GM21619 (cell line): Measurements from ENCODE around the gene PACSIN2.
"Not testable (repeated sequence)": the region's sequence is repeated elsewhere in the genome, so short reads cannot be mapped to it uniquely, and the experiment has no call there.

ENCODE experiments used
- ATAC-seq: cut with Tn5 transposase; IDR thresholded peaks from one replicate; pipeline ENCODE4 v1.9.1; 2021; ENCODE audit not compliant: unreplicated experiment

Gene PACSIN2

DNA sequence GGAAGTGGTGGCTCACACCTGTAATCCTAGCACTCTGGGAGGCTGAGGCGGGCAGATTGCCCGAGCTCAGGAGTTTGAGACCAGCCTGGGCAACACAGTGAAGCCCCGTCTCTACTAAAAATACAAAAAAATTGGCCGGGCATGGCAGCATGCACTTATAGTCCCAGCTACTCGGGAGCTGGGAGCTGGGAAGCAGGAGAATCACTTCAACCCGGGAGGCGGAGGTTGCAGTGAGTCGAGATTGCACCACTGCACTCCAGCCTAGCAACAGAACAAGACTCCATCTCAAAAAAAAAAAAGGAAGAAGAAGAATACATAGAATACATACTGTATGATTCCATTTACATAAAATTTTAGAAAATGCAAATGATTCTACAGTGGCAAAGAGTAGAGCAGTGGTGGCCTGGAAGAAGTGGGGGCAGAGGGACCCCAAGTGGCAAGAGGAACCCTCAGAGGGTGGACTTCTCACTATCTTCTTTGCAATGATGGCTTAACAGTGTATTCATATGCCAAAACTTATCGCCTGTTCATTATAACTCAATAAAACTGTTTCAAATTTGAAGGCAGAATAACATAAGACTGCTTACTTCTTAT, 22.0 kb downstream of the PACSIN2 start:
- no peak for ATAC-seq

DNA sequence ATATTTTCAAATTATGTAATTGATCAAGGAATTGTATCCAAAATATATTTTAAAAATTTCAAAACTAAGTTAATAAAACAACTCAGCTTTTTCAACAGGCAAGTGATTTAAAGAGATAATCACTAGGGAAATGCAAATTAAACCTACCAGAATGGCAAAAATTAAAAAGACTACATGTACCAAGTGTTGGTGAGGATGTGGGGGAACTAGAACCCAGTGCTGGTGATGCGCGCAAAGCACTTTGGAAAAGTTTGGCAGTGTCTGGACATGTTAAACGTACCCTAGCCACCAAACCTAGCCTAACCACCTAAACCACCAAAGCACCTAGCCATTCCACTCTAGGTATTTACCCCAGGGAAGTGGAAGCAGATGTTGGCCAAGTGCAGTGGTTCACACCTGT, 22.9 kb downstream of the PACSIN2 start:
- no peak for ATAC-seq

DNA sequence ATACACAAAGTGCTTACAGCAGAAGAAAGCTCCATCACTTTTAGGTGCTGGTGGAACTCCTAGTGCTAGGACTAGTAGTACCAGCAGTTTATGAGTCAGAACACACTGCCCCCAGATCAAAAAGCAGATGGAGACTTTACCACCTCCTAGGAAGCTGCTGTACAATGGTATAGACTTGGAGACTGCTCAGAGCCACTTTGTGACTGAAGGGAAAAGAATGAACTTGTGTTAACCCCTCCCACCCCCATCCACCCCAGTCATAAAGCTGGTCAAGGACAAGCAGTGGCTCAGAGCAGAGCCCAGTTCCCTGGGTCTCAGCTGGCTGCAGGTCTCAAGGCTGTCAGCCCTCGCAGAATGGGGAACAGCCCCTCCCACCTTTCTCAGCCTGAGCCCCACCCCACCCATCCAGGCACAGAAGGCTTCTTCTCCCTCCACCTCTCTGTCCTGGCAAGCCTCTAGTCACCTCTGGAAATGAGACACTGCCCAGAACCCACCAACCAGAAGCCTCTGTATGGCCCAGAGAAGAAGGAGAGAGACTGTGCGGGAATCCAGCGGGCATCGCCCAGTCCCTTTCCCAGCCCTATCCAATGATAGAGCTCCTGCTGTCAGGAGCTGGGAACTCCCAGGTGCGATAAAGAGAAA, 23.8 kb downstream of the PACSIN2 start:
- no peak for ATAC-seq

DNA sequence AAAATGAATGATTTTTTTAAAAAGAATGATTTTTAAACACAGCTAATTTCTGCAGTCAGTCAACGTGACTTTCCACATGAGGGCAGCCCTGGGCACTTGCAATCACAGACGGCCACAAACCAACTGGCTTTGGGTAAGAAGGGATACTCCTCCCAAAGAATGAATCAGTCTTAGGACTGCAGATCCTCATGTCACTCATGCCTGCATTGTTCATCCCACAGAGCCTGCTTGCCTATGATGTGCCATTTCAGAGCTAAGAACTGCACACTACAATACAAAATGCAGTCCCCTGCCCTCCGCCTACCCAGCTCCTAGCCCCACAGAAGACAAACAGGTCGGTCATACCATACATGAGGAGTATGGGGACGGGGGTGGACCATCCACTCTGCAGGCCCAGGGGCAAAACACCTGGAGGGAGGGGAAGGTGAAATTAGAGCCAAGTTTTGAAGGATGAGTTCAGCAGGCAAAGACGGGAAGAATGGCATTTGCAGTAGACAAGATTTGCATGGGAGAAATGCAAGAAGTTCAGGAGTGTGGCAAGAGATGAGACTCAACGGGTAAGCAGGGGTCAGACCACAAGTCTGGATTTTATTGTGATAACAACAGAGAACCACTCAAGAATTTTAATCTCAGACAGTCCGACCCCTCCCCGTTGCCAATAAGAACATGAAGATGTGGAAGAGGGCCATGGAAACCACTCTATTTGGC, 24.7 kb downstream of the PACSIN2 start:
- no peak for ATAC-seq

DNA sequence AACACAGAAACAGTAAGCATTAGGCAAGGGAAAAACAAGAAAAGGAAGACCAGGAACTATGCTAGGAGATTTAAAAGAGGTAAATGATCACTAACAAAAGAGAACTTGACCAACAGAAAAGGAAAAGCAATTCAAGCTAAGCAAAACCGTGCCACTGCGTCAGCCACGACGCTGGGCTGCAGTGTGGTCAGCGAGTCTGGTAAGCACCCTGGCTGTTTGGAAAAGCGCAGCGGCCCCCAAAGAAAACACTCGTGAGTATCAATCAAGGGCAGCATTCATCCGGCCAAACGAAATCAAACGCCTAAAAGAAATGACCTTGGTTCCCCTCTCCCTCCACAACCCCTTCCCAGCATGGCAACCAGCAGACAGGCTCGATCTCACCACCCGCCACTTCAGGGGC, 28.8 kb downstream of the PACSIN2 start:
- no peak for ATAC-seq

DNA sequence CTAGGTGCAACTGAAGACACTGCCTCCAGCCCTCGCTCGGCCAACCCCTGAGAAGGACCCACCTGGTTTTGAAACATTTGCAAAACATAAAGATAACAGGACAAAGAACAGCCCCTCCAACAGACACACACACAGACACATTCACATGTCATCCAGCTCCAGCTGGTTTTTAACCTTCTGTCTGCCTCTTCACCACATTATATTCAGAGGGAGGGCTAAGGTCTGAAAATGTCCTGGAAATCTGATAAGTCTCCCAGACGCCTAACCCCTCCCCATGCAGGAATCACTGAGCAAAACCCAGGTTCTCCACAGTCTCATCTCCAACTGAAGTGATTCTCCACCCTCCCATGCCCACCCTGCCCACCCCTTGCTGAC, 29.4 kb downstream of the PACSIN2 start:
- ATAC-seq = no peak

DNA sequence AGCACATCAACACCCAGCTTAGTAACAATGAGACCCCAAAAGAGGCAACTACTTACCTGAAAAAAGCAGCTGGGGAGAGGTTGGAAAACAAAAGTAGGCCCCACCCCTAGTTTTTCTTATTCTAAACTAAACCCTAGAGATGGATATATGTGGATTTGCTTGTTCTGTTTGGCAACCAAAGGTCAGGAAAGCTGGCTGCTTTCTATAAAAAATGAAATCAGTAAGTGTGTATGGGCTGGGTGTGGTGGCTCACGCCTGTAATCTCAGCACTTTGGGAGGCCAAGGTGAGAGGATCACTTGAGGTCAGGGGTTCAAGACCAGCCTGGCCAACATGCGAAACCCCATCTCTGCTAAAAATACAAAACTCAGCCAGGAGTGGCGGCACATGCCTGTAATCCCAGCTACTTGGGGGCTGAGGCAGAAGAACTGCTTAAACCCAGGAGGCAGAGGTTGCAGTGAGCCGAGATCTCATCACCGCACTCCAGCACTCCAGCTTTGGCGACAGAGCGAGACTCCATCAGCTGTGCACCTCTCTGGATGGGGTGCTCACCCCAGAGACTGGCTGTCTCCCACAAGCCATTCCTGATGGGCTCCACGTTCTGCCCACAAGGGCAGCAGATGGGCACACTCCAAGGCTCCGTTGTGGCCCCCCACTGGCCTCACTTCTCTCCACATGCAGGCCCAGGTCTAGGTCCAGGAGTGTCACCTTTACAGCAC, 30.0 kb downstream of the PACSIN2 start:
- no peak for ATAC-seq

DNA sequence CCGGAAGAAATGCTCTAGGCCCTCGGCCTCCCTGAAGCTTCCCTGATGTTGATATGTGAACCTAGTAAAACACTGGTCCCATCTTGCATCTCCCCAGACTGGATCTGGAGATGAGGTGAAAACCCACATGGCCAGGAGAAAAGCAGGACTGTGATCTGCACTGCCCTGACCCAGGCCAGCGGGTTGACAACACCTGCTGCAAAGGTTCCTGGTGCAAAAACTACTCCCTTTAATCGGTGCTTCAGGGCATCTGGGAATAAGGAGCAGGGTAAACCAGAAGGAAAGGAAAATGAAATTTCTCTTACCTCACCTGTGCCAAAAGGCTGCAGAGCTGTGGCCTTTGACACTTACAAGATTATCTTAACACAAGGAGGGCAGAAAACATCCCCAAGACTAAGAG, 30.6 kb downstream of the PACSIN2 start:
- no peak for ATAC-seq

DNA sequence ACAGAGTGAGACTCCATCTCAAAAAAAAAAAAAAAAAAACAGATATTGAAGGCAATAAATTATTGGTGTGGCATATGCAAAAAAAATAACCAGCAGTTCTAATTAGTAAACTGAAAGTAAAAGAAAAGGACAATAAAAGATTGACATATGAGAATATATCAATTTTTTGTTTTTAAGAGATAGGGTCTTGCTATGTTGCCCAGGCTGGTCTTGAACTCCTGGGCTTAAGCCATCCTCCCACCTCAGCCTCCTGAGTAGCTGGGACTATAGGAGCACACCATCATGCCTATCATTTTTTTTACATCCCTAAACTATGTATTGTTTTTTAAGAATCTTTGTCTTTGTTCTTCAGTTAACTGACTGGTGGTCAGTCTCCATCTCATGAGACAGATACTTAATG, 31.5 kb downstream of the PACSIN2 start:
- ATAC-seq = no peak

DNA sequence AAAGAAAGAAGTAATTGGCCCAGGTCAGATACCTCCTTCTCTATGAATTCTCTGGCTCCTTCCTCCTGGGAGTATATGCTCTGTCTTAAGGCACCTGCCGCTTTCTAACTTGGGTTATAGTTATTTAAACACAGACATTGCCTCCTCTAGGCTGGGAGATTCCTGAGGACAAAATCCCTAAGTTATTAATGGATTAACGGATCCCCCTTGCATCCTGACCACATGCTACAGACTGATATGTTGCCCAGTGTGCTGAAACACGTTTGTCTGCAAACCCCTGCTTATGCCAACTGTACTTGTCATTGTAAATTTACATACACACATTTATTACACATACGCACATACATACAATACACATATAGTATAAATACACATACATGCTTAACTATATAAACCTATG, 35.3 kb downstream of the PACSIN2 start:
- ATAC-seq = no peak

DNA sequence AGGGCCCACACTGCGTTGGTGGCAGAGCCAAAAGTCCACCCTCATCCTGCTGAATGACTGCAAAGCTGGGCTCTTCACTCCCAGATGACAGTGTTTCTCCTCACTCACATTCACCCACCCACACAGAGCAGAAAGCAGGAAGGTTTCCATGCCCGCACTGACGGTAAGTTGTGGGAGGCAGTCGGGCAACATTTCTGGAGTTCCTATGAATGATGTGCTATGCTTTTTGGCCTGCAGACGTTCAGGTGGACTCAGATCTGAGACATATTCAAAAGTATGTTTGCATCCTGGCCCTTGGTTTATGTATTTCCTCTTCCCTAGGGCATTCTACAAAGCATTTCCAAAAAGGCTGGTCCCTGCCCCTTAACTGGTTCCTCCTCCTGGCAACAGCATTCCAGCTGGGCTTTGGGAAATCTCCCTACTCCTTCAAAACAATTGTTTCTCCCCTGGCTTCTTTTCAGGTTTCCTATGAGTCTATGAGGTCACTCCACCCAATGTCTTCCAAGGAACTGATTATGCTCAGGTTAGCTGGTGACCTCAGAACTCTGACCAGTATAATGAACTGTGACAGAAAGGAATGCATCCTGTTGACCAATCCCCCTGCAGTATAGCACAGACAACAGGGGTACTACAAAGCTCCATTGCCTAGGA, 36.4 kb downstream of the PACSIN2 start:
- no peak for ATAC-seq

DNA sequence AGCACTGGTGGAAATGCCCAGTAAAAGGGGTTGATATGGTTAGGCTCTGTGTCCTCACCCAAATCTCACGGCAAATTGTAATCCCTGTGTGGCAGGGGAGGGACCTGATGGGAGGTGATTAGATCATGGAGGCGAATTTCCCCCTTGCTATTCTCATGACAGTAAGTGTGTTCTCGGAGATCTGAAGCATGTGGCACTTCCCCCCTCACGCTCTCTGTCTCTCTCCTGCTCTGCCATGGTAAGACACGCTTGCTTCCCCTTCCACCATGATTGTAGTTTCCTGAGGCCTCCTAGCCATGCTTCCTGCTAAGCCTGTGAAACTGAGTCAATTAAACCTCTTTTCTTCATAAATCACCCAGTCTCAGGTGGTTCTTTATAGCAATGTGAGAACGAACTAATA, 37.4 kb downstream of the PACSIN2 start:
- ATAC-seq = no peak

DNA sequence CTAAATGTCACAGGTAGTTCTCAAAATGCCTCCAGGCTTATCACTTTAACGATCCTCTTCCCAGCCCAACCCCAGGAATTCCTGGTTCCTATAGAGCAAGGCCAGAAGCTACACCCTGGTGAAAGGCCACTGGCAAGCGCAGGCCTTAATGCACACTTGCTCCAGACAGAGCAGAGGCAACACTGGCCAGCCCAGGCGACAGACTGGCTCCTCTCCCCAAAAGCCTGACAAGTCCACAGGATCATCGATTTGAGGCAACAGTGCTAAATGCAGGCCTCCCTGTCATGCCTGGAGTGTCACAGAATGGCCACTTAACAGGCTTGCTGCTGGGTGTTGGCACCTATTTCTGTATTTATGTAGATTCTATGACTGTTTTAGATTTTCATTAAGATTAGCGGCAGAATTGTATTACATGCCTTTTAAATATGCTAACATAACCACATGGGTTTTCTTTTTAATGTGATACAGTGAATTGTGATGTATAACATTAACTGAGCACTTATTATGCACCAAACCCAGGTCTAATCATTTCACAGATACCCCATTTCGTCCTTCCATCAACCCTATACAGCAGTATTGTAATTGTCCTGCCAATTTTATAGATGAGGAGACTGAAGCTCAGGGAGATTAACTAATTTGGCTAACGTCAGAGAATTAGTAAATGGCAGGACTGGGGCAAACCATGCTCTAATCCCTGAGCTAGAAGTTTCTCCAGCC, 38.6 kb downstream of the PACSIN2 start:
- no peak for ATAC-seq

DNA sequence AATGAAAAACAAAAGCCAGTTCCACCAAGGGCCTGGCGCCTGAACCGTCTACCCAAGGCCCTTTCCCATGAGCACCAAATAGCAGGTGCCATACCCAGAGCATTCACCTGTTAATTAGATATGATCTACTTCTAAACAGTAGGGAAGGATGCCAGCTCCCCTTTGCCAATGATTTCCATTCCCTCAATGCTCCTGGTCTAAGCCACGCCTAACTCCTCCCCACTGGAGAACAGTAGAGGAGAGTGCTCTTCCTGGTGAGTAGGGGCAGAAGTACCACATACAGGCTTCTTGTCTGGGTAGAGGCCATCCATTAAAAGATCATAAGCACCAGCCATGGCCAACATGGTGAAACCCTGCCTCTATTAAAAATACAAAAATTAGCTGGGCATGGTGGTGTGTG, 40.7 kb downstream of the PACSIN2 start:
- ATAC-seq = no peak

DNA sequence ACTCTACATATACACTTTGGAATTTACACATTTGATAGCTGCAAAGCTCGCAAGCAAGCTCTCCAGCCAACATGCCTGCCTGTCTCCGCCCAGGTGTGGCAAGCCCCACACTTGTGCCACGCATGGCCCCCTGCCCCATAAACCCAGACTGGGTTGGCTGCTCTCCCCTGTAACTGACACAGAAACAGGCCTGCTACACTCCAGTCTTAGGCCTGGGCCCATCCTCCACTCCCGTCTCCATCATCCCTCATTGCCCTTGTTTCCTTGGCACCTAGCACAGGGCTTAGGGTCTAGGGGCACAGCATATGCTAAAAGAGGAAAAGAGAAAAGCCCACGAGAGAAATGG, 41.4 kb downstream of the PACSIN2 start:
- ATAC-seq = no peak

DNA sequence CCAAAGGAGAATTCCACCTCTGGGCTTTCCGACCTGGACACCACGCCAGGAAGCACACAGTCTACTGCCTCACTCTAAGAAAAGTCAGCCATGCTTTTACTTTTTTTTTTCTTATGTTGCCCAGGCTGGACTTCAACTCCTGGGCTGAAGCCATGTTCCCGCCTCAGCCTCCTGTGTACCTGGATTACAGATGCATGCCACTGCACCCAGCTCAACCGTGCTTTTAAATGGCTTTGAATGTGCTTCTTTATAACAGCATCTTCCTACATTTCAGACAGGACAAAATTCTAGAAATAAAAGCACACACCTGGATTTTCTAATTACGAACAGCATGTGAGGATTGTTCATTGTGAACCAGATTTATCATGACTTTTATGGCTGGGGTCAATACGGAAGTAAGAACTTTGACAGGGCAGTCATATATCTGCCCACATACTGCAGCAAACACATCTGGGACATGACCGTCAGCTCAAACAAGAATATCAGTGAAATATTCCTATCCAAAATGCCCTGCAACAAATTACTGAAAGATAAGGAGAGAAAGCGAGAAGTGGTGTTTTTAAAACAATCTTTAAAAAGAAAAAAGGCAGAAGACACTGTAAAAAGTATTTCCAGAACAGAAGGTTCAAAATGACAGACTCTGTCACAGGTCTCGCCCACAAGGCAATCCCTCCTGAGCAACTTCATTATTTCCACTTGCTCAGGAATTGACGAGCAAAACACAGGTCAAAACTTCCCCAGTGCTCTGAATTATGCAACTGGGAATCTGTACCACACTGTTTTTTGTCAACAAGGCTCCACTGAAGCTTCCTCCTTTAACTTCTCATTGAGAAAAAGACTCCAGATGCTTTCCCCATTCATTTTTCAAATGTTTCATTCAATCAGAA, 42.1 kb downstream of the PACSIN2 start:
- ATAC-seq = no peak

DNA sequence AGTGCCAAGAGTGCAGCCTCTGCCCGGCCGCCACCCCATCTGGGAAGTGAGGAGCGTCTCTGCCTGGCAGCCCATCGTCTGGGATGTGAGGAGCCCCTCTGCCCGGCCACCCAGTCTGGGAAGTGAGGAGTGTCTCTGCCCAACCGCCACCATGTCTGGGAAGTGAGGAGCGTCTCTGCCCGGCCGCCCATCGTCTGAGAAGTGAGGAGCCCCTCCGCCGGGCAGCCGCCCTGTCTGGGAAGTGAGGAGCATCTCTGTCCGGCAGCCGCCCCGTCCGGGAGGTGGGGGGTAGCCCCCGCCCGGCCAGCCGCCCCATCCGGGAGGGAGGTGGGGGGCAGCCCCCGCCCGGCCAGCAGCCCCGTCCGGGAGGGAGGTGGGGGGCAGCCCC, 43.5 kb downstream of the PACSIN2 start:
- not testable (repeated sequence) for ATAC-seq

DNA sequence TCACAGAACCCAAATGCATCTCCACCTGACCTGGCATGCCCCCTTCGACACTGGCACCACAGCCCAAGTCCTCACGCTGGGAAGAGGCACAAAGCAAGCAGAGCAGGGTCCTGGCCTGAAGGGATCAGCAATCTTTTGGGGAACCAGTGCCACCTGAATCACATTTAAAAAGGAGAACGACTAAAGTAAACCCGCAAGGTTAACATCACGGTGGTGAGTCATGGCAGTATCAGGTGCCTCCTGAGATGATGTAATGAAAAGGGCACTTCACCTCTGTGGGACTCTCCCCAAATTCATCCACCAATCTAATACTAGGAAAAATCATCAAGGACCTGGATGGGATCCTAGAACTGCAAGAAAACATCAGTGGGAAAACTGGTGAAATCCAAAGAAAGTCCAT, 44.9 kb downstream of the PACSIN2 start:
- ATAC-seq = no peak

DNA sequence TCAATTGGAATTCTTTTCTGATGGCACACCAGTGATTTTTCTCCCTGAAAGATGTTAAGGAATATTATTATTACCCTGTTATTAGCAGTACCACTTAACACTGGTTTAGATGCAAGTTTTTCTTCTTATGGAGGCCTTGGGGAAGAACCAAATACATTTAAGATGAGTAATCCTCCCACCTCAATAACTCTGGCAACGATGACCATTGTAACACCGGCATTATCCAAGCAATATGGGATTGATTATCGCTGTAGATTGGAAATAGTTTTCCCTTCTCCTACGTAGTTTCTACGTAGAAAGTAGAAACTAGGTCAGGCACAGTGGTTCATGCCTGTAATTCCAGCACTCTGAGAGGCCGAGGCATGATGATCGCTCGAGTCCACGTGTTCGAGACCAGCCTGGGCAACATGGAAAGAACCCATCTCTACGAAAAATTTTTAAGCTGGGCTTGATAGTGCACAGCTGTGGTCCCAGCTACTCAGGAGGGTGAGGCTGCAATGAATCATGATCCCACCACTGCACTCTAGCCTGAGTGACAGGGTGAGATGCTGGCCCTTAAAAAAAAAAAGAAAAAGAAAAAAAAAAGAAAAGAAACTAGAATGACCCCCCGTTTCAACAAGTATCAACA, 45.5 kb downstream of the PACSIN2 start:
- ATAC-seq = no peak

DNA sequence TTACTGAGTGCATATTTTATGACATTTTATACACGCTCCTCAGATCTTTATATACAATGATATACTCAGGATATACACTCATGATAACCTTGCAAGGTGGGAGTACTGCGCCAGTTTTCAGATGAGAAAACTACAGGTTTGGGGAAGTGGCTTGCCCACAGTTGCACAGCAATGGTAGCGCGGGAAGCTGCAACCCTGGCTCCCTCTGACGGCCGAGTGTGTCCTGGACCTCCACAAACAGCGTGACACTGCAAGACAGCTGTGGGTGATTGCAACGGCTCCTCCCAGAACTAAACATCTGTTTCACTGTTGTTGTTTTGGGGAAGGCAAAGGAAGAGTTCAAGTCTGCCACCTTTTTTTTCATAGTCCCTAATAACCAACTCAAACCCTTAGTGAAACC, 47.0 kb downstream of the PACSIN2 start:
- no peak for ATAC-seq
